HFFc6 (cell line): ENCODE measurements around the gene KDM5B. TPM values are rescaled to one million over a fixed set of nuclear protein-coding genes. Genes with fewer than 3 reads are reported as not detected.

ENCODE experiments used
- DNase-seq: peaks from one replicate; pipeline ENCODE4 v3.0.0-alpha.2; 2018
- H3K27ac Mint-ChIP-seq: 2 replicates; pipeline ENCODE4 v1.8.0; 2020; ENCODE audit warnings: mild to moderate bottlenecking, mixed read lengths
- H3K27me3 Mint-ChIP-seq: 2 replicates; pipeline ENCODE4 v1.8.0; 2021; ENCODE audit warnings: mild to moderate bottlenecking, moderate library complexity, mixed read lengths; ENCODE audit not compliant: insufficient read depth
- H3K36me3 Mint-ChIP-seq: 2 replicates; pipeline ENCODE4 v1.8.0; 2021; ENCODE audit warnings: low read depth, mixed read lengths
- H3K4me1 Mint-ChIP-seq: 2 replicates; pipeline ENCODE4 v1.8.0; 2020; ENCODE audit warnings: low read depth, mixed read lengths
- H3K4me3 Mint-ChIP-seq: 2 replicates; pipeline ENCODE4 v1.8.0; 2020; ENCODE audit warnings: mild to moderate bottlenecking, moderate library complexity, mixed read lengths
- H3K9me3 Mint-ChIP-seq: 2 replicates; pipeline ENCODE4 v1.8.0; 2020; ENCODE audit warnings: mild to moderate bottlenecking, mixed read lengths
- total RNA-seq, 6 experiments: library from RNA; stranded (reverse); fragmentation: NEBNext Ultra II Directional; extraction: Animal tissue kit (Norgen Biotek cat#: 25700); gene quantifications; 2 replicates in 1 of 6; 3 replicates in 5 of 6; pipeline ENCODE4 v1.2.3, GENCODE V29; 2021
- TF ChIP-seq, protein P1 (sequence below): fragments of 200-600 bp; sonication (generic); IDR thresholded peaks from 2 replicates; pipeline ENCODE4 v1.5.0; 2021; ENCODE audit warnings: antibody characterized with exemption, mild to moderate bottlenecking

The KDM5B gene
- total RNA-seq, 6 experiments from 2014 or later, result 48.1 to 65.5 (median 53.5) TPM

DNA sequence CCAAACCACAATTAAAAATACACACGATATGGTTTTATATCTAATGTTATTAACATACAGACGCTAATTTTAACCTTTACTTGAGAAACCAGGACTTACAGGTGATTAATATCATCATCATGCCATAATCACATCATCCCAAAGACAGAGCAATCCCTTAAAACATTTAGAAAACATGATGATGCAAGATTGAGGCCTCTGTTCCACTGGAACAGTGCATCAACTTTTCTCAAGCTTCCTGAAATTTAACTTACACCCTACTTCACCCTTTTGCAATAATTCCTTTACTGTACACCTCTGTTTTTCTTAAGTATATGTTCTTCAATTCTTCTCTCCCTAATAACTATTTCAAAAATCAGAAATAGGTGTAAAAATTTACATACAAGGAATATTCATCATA is 38.1 kb downstream of the KDM5B start:
- no peak overlapping the region for H3K27ac Mint-ChIP-seq
- H3K4me3 Mint-ChIP-seq, result no peak overlapping the region
- no peak for DNase-seq
- peaks cover 10% of the 10 kb centered on the region for H3K4me1 Mint-ChIP-seq
- H3K9me3 Mint-ChIP-seq, result no peaks in the 10 kb centered on the region
- H3K36me3 Mint-ChIP-seq, result peaks cover 41% of the 10 kb centered on the region
- TF ChIP-seq, protein P1, sequence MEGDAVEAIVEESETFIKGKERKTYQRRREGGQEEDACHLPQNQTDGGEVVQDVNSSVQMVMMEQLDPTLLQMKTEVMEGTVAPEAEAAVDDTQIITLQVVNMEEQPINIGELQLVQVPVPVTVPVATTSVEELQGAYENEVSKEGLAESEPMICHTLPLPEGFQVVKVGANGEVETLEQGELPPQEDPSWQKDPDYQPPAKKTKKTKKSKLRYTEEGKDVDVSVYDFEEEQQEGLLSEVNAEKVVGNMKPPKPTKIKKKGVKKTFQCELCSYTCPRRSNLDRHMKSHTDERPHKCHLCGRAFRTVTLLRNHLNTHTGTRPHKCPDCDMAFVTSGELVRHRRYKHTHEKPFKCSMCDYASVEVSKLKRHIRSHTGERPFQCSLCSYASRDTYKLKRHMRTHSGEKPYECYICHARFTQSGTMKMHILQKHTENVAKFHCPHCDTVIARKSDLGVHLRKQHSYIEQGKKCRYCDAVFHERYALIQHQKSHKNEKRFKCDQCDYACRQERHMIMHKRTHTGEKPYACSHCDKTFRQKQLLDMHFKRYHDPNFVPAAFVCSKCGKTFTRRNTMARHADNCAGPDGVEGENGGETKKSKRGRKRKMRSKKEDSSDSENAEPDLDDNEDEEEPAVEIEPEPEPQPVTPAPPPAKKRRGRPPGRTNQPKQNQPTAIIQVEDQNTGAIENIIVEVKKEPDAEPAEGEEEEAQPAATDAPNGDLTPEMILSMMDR, result no peak
- H3K27me3 Mint-ChIP-seq, result no peaks in the 10 kb centered on the region; the same call in 1 of the 2 replicates

DNA sequence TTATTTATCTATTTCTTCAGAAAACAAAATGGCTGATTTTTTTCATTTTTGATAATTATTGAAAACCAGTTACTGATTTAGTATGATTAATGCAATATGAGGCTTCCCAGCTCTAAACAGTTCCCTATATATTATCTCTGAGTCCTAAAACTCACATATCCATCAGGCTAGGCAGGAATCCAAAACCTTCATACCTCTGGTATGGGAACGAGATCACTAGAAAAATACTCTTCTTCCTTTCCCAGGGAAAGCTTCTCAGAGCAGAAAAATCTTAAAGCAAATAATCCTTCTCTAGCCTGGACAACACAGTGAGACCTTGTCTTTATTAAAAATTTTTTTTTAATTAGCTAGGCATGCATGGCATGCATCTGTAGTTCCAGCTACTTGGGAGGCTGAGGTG is 42.5 kb downstream of the KDM5B start:
- no peak overlapping the region for H3K4me3 Mint-ChIP-seq
- H3K27ac Mint-ChIP-seq, result no peak overlapping the region; the same call in 1 of the 2 replicates
- DNase-seq, result no peak
- TF ChIP-seq, protein P1, result no peak
- peaks cover 41% of the 10 kb centered on the region for H3K36me3 Mint-ChIP-seq
- H3K9me3 Mint-ChIP-seq, result no peaks in the 10 kb centered on the region
- no peaks in the 10 kb centered on the region for H3K27me3 Mint-ChIP-seq
- peaks cover 10% of the 10 kb centered on the region for H3K4me1 Mint-ChIP-seq

DNA sequence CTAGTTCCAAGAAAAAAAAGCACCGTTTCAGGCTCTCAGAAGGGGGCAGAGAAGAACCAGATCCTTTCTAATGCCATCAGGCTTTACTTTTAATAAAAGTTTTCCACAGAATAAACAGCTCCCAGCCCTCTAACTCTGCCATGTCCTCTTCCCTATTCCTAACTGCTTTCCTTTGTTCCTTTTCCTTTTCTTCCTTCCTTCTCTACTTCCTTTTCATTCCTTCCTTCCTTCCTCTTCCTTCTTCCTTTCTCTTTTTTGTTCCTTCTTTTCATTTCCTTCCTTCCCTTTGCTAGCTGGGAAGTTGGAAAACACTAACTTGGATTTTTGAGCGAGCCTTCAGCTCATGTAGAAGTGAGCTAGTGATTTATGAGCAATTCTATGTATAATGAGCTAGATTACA is 46.2 kb downstream of the KDM5B start:
- H3K27ac Mint-ChIP-seq, result peak overlapping the region; percentile 68
- TF ChIP-seq, protein P1, result no peak
- H3K9me3 Mint-ChIP-seq, result no peaks in the 10 kb centered on the region
- H3K36me3 Mint-ChIP-seq, result peaks cover 26% of the 10 kb centered on the region
- H3K4me1 Mint-ChIP-seq, result peaks cover 10% of the 10 kb centered on the region
- H3K27me3 Mint-ChIP-seq, result no peaks in the 10 kb centered on the region
- no peak overlapping the region; the same call in 1 of the 2 replicates for H3K4me3 Mint-ChIP-seq
- no peak for DNase-seq

- TF ChIP-seq, protein P1, result no peak
- H3K36me3 Mint-ChIP-seq, result peaks cover 25% of the 10 kb centered on the region
- peaks cover 4% of the 10 kb centered on the region for H3K4me1 Mint-ChIP-seq
- DNase-seq, result no peak
- no peak overlapping the region for H3K27ac Mint-ChIP-seq
- H3K9me3 Mint-ChIP-seq, result no peaks in the 10 kb centered on the region
- H3K27me3 Mint-ChIP-seq, result no peaks in the 10 kb centered on the region
- no peak overlapping the region for H3K4me3 Mint-ChIP-seq
Measured at GRCh38 chr1:202760589-202760988, 47.6 kb downstream of the KDM5B start.

DNA sequence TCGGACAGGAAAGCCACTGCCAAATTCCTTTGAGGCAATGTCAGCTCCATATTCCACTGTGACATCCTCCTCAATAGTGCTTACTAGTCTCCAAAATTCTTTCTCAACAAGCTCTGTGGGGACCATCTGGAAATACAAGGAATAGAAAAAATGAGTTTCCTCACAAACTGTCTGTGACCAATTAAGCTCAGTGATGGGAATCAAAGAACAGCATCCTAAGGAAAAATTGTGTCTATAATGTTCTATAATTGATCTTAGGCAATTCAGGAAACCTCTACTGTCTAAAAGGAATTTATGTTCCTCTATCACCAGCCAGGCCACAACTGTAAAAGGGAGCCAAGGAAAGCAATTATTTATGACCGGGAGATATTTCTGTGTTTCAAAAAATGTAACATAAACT is 51.8 kb downstream of the KDM5B start:
- no peak for DNase-seq
- TF ChIP-seq, protein P1, result no peak
- Mint-ChIP-seq H3K4me3 (no peak overlapping the region), H3K4me1 (no peaks in the 10 kb centered on the region), H3K27ac (no peak overlapping the region), H3K9me3 (no peaks in the 10 kb centered on the region), H3K36me3 (peaks cover 35% of the 10 kb centered on the region), H3K27me3 (peaks cover 2% of the 10 kb centered on the region; the same call in 1 of the 2 replicates)

DNA sequence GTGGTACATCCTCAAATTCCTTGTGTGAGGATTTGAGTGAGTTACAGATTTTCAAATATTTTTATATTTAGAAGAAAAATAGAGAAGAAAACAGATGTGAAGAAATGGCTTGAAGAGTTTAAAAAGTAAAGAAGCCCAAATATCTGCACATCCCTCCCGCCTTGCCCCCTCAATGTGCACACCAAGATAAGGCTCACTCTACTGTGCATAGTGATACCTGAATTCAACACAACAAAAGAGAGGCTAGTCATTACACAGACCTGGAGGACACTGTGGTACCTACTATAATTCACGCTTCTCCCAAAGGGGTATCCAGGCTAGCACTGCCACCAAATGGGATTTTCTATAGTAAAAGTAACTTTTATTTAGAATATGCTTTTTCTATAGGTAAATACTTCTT is 53.9 kb downstream of the KDM5B start:
- Mint-ChIP-seq H3K27me3 (peaks cover 2% of the 10 kb centered on the region; the same call in 1 of the 2 replicates), H3K9me3 (no peaks in the 10 kb centered on the region), H3K36me3 (peaks cover 36% of the 10 kb centered on the region), H3K27ac (no peak overlapping the region), H3K4me1 (no peaks in the 10 kb centered on the region), H3K4me3 (no peak overlapping the region)
- no peak for DNase-seq
- TF ChIP-seq, protein P1, result no peak
